Endothelial cell of umbilical vein (primary cell): Measurements from ENCODE around the gene TIMM10.

Experiments
- CTCF ChIP-seq, 2 donors: IDR thresholded peaks; 1 replicate in 1 of 2; 2 replicates in 1 of 2; pipeline ENCODE4 v1.5.1; 2011; ENCODE audit warnings: low read length in 2 of 2, mild to moderate bottlenecking in 2 of 2, moderate library complexity in 2 of 2, control low read depth in 1 of 2, inconsistent platforms in 1 of 2, low read depth in 1 of 2; ENCODE audit not compliant: insufficient read depth in 1 of 2; ENCODE audit errors: extremely low read depth in 1 of 2
- MYC ChIP-seq: IDR thresholded peaks from one replicate; pipeline ENCODE4 v1.6.1; 2011; ENCODE audit warnings: mild to moderate bottlenecking, low read depth, low read length

- TF ChIP-seq CTCF (IDR thresholded peaks at IDR 0.05; ENCODE audit: extremely low read depth in 1 of 2, insufficient read depth in 1 of 2, low read depth in 1 of 2, low read length in 2 of 2), result peak; percentile 78 to 79
- TF ChIP-seq MYC, result no peak
Measured at GRCh38 chr11:57527056-57527631, 3.4 kb downstream of the TIMM10 start.
